ENCODE results near the gene ADTRP. TPM values are rescaled to one million over a fixed set of nuclear protein-coding genes. Genes with fewer than 3 reads are reported as not detected.
"Not testable (repeated sequence)": the region's sequence is repeated elsewhere in the genome, so short reads cannot be mapped to it uniquely, and the experiment has no call there.

The ADTRP gene
- total RNA-seq, 2 donors from 2014 or later: 56.6 to 79.9 TPM

GRCh38 chr6:11804135-11804534 lies 25.5 kb upstream of the ADTRP start:
- H3K4me1 ChIP-seq: no peaks in the 10 kb centered on the region
- no peak for TF ChIP-seq CTCF (IDR thresholded peaks at IDR 0.05)
- H3K4me3 ChIP-seq: no peak overlapping the region
- H3K27me3 ChIP-seq: no peaks in the 10 kb centered on the region
- no peaks in the 10 kb centered on the region for H3K36me3 ChIP-seq
- peak overlapping the region; percentile 48 for H3K27ac ChIP-seq
- no peak for DNase-seq
- no peaks in the 10 kb centered on the region for H3K9me3 ChIP-seq
- H3K9ac ChIP-seq (ENCODE audit: low read depth in 2 of 2, low read length in 2 of 2): peak overlapping the region in 1 of 2 donors; percentile 19
- intact Hi-C loops (cut with DNase I): no loop called here

DNA sequence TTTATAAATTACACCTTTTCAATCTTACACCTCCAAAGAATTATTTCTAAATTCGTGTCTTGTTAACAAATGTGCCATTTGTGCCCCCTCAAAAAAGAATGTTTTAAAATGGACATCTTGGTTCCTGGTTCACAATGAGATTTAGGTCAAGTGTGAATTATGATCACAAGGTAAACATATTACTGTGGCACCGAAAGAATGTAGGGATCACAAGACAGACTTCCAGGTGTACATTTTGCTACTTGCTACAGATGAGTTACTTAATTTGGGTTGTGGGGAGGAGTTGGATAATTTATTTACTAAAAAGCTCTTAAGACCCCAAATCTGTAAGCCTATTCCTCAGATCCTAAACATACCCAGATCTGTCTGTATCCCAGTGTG lies 25.0 kb upstream of the ADTRP start:
- no peak for TF ChIP-seq CTCF (IDR thresholded peaks at IDR 0.05)
- Histone ChIP-seq H3K9ac (ENCODE audit: low read depth in 2 of 2, low read length in 2 of 2) (no peak overlapping the region), H3K4me1 (no peaks in the 10 kb centered on the region), H3K4me3 (no peak overlapping the region), H3K27me3 (no peaks in the 10 kb centered on the region), H3K9me3 (no peaks in the 10 kb centered on the region), H3K27ac (peak overlapping the region; percentile 48), H3K36me3 (no peaks in the 10 kb centered on the region)
- no peak for DNase-seq
- intact Hi-C loops (cut with DNase I): no loop called here

- Histone ChIP-seq H3K9me3 (no peaks in the 10 kb centered on the region), H3K27ac (peak overlapping the region; percentile 48), H3K36me3 (no peaks in the 10 kb centered on the region), H3K27me3 (no peaks in the 10 kb centered on the region), H3K4me1 (no peaks in the 10 kb centered on the region), H3K9ac (ENCODE audit: low read depth in 2 of 2, low read length in 2 of 2) (peak overlapping the region in 1 of 2 donors; percentile 4), H3K4me3 (no peak overlapping the region)
- intact Hi-C loops (cut with DNase I): no loop called here
- DNase-seq: peak; percentile 75
- no peak for TF ChIP-seq CTCF (IDR thresholded peaks at IDR 0.05)
Measured at GRCh38 chr6:11802886-11803590, 24.4 kb upstream of the ADTRP start.

DNA sequence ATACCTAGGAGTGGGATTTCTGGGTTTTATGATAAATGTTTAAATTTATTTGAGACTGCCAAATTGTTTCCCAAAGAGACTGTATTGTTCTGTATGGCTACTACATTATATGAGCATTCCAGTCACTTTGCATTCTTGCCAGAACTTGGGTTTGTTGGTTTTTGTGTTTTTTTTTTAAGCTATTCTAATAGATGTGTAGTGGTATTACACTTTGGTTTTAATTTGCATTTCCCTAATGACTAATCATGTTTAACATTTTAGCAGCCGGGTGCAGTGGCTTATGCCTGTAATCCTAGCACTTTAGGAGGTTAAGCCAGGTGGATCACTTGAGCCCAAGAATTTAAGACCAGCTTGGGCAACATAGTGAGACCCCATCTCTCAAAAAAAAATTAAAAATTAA lies 21.9 kb upstream of the ADTRP start:
- H3K27ac ChIP-seq; DNase-seq; H3K9ac ChIP-seq (ENCODE audit: low read depth in 2 of 2, low read length in 2 of 2); H3K36me3 ChIP-seq; intact Hi-C loops (cut with DNase I); H3K4me3 ChIP-seq; H3K27me3 ChIP-seq; H3K4me1 ChIP-seq; H3K9me3 ChIP-seq: not testable (repeated sequence)

GRCh38 chr6:11798538-11798937 lies 19.9 kb upstream of the ADTRP start:
- no peak overlapping the region for H3K4me3 ChIP-seq
- H3K27me3 ChIP-seq: no peaks in the 10 kb centered on the region
- H3K4me1 ChIP-seq: no peaks in the 10 kb centered on the region
- no peak overlapping the region for H3K9ac ChIP-seq (ENCODE audit: low read depth in 2 of 2, low read length in 2 of 2)
- no peaks in the 10 kb centered on the region for H3K36me3 ChIP-seq
- DNase-seq: no peak
- H3K9me3 ChIP-seq: no peaks in the 10 kb centered on the region
- intact Hi-C loops (cut with DNase I): no loop called here
- no peak for TF ChIP-seq CTCF (IDR thresholded peaks at IDR 0.05)
- H3K27ac ChIP-seq: no peak overlapping the region

DNA sequence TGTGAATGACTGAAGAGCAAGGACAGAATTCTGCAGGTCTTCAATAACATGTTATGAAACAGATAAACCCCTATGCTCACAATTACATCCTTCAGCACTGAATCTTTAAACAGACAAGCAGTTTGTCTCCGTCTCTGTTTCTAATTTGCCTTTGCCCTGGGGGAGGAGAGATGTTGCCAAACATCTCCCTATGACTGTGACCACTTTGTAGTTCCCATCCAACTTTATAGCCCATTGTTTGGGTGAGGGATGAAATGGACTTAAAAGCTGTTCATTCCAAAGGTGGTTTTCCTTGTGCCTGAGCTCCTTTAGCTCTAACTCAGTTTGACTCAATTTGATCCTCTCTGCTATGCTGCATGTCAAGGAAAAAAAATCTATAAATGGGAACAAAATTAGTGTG lies 19.5 kb upstream of the ADTRP start:
- Histone ChIP-seq H3K9ac (ENCODE audit: low read depth in 2 of 2, low read length in 2 of 2) (no peak overlapping the region), H3K36me3 (no peaks in the 10 kb centered on the region), H3K9me3 (no peaks in the 10 kb centered on the region), H3K4me3 (no peak overlapping the region), H3K4me1 (no peaks in the 10 kb centered on the region), H3K27ac (no peak overlapping the region), H3K27me3 (no peaks in the 10 kb centered on the region)
- no peak for DNase-seq
- TF ChIP-seq CTCF (IDR thresholded peaks at IDR 0.05): no peak
- intact Hi-C loops (cut with DNase I): no loop called here
